DOHH2 (cell line): ENCODE measurements around the gene OR2T35.
"Not testable (repeated sequence)": the region's sequence is repeated elsewhere in the genome, so short reads cannot be mapped to it uniquely, and the experiment has no call there.

ENCODE experiments used
- H3F3A ChIP-seq: fragments of 200-600 bp; sonication (generic), shearing (Covaris generic); 2 replicates; pipeline ENCODE4 v1.6.0; 2016; ENCODE audit warnings: antibody characterized with exemption, mild to moderate bottlenecking; ENCODE audit not compliant: control insufficient read depth, insufficient read depth
- H3K27ac ChIP-seq: fragments of 200-600 bp; sonication (generic); 2 replicates; pipeline ENCODE4 v1.5.1; 2014; ENCODE audit warnings: low read depth, mild to moderate bottlenecking, low read length, moderate library complexity
- H3K27me3 ChIP-seq: fragments of 200-600 bp; sonication (generic); 2 replicates; pipeline ENCODE4 v1.6.1; 2014; ENCODE audit warnings: mild to moderate bottlenecking, low read length, mixed read lengths; ENCODE audit not compliant: control insufficient read depth
- H3K36me3 ChIP-seq: fragments of 200-600 bp; sonication (generic); 2 replicates; pipeline ENCODE4 v1.6.1; 2014; ENCODE audit warnings: mild to moderate bottlenecking, low read length, moderate library complexity, mixed read lengths; ENCODE audit not compliant: control insufficient read depth
- H3K4me1 ChIP-seq: fragments of 200-600 bp; sonication (generic); 2 replicates; pipeline ENCODE4 v1.6.1; 2014; ENCODE audit warnings: mild to moderate bottlenecking, low read length, mixed read lengths; ENCODE audit not compliant: control insufficient read depth
- H3K4me2 ChIP-seq: fragments of 200-600 bp; sonication (generic); 2 replicates; pipeline ENCODE4 v1.6.0; 2014; ENCODE audit warnings: mild to moderate bottlenecking, low read length, moderate library complexity
- H3K4me3 ChIP-seq: fragments of 200-600 bp; sonication (generic); 2 replicates; pipeline ENCODE4 v1.5.1; 2014; ENCODE audit warnings: mild to moderate bottlenecking, low read length, mixed read lengths
- H3K79me2 ChIP-seq: fragments of 200-600 bp; sonication (generic); 2 replicates; pipeline ENCODE4 v1.6.1; 2014; ENCODE audit warnings: mild to moderate bottlenecking, low read length, mixed read lengths; ENCODE audit not compliant: control insufficient read depth
- H3K9me2 ChIP-seq: fragments of 200-600 bp; sonication (generic); replicated peaks from 2 replicates; pipeline ENCODE4 v1.6.1; 2014; ENCODE audit warnings: mild to moderate bottlenecking, low read length, mixed read lengths; ENCODE audit not compliant: control insufficient read depth
- H3K9me3 ChIP-seq: fragments of 200-600 bp; sonication (generic); 2 replicates; pipeline ENCODE4 v1.6.1; 2014; ENCODE audit warnings: antibody characterized with exemption, low read length, mixed read lengths; ENCODE audit not compliant: control insufficient read depth, insufficient read depth
- H4K20me1 ChIP-seq: fragments of 200-600 bp; sonication (generic); 2 replicates; pipeline ENCODE4 v1.6.0; 2014; ENCODE audit warnings: low read depth, mild to moderate bottlenecking, antibody characterized with exemption, low read length, moderate library complexity; ENCODE audit not compliant: control insufficient read depth, insufficient read depth
- CTCF ChIP-seq: fragments of 200-600 bp; sonication (generic); IDR thresholded peaks from one replicate; pipeline ENCODE4 v1.5.1; 2014; ENCODE audit warnings: antibody characterized with exemption, mild to moderate bottlenecking, low read depth, low read length; ENCODE audit not compliant: poor library complexity, severe bottlenecking
- EZH2phosphoT487 ChIP-seq: fragments of 200-600 bp; sonication (generic); IDR thresholded peaks from 2 replicates; pipeline ENCODE4 v1.6.1; 2017; ENCODE audit warnings: borderline replicate concordance, mild to moderate bottlenecking, antibody characterized with exemption, low read length, moderate library complexity, mixed read lengths

OR2T35 gene

GRCh38 chr1:248645178-248645577, at the start of gene OR2T35:
OR2T35 (minus strand) TSS chr1:248645278; CDS start chr1:248639258, 6,020 bp downstream.
- not testable (repeated sequence) for H3K4me2 ChIP-seq, H3K36me3 ChIP-seq, H3K9me3 ChIP-seq, H3K79me2 ChIP-seq, H3K4me3 ChIP-seq, H3K27ac ChIP-seq, H3F3A ChIP-seq, H4K20me1 ChIP-seq, H3K27me3 ChIP-seq, H3K4me1 ChIP-seq, H3K9me2 ChIP-seq

GRCh38 chr1:248691567-248692155, 46.6 kb upstream of the OR2T35 start:
- Histone ChIP-seq H3K9me2 (no peaks in the 10 kb centered on the region), H3K4me2 (no peak overlapping the region), H3K4me1 (peaks cover 3% of the 10 kb centered on the region; the same call in 1 of the 2 replicates), H3K9me3 (no peaks in the 10 kb centered on the region), H3K79me2 (no peaks in the 10 kb centered on the region), H3K27me3 (peaks cover 8% of the 10 kb centered on the region), H3K36me3 (no peaks in the 10 kb centered on the region), H3K4me3 (no peak overlapping the region), H4K20me1 (no peaks in the 10 kb centered on the region), H3K27ac (no peak overlapping the region), H3F3A (no peaks in the 10 kb centered on the region)
- TF ChIP-seq EZH2phosphoT487 (no peak), CTCF (no peak)

GRCh38 chr1:248688527-248689298, 43.6 kb upstream of the OR2T35 start:
- Histone ChIP-seq H3K9me2 (no peaks in the 10 kb centered on the region), H3F3A (no peaks in the 10 kb centered on the region), H3K27me3 (peaks cover 6% of the 10 kb centered on the region; the same call in 1 of the 2 replicates), H4K20me1 (no peaks in the 10 kb centered on the region), H3K4me3 (no peak overlapping the region), H3K4me1 (no peaks in the 10 kb centered on the region), H3K36me3 (no peaks in the 10 kb centered on the region), H3K4me2 (no peak overlapping the region), H3K79me2 (no peaks in the 10 kb centered on the region), H3K27ac (no peak overlapping the region), H3K9me3 (no peaks in the 10 kb centered on the region)
- TF ChIP-seq EZH2phosphoT487 (no peak), CTCF (no peak)

- H3K4me2 ChIP-seq, result no peak overlapping the region
- peaks cover 6% of the 10 kb centered on the region; the same call in 1 of the 2 replicates for H3K27me3 ChIP-seq
Observed at GRCh38 chr1:248686815-248687214, 41.7 kb upstream of the OR2T35 start.

More at GRCh38 chr1:248686815-248687214, 41.7 kb upstream of the OR2T35 start:
- H3K9me2 ChIP-seq, result no peaks in the 10 kb centered on the region
- H3K9me3 ChIP-seq, result no peaks in the 10 kb centered on the region
- H3K36me3 ChIP-seq, result no peaks in the 10 kb centered on the region
- no peaks in the 10 kb centered on the region for H3F3A ChIP-seq
- no peaks in the 10 kb centered on the region for H3K4me1 ChIP-seq
- no peaks in the 10 kb centered on the region for H4K20me1 ChIP-seq
- no peak overlapping the region for H3K4me3 ChIP-seq
- TF ChIP-seq EZH2phosphoT487, result no peak
- peak; percentile 46 for TF ChIP-seq CTCF
- H3K27ac ChIP-seq, result no peak overlapping the region
- H3K79me2 ChIP-seq, result no peaks in the 10 kb centered on the region
